Endothelial cell (in vitro differentiated cells): Measurements from ENCODE around the gene TAF1A. TPM values are rescaled to one million over a fixed set of nuclear protein-coding genes. Genes with fewer than 3 reads are reported as not detected.

Source experiments
- DNase-seq: peaks from one replicate; pipeline ENCODE4 v3.0.0; 2021; ENCODE audit warnings: low spot score
- H3K27ac Mint-ChIP-seq: one replicate; pipeline ENCODE4 v1.8.0; 2021; ENCODE audit warnings: mixed read lengths, inconsistent platforms; ENCODE audit not compliant: unreplicated experiment
- H3K27me3 Mint-ChIP-seq: one replicate; pipeline ENCODE4 v1.8.0; 2021; ENCODE audit warnings: mild to moderate bottlenecking, moderate library complexity, mixed read lengths, inconsistent platforms; ENCODE audit not compliant: unreplicated experiment
- H3K36me3 Mint-ChIP-seq: one replicate; pipeline ENCODE4 v1.8.0; 2021; ENCODE audit warnings: mild to moderate bottlenecking, low read depth, mixed read lengths, inconsistent platforms; ENCODE audit not compliant: unreplicated experiment
- H3K4me1 Mint-ChIP-seq: one replicate; pipeline ENCODE4 v1.8.0; 2021; ENCODE audit warnings: mild to moderate bottlenecking, mixed read lengths, inconsistent platforms; ENCODE audit not compliant: unreplicated experiment
- H3K4me3 Mint-ChIP-seq: one replicate; pipeline ENCODE4 v1.8.0; 2021; ENCODE audit warnings: mild to moderate bottlenecking, mixed read lengths, inconsistent platforms; ENCODE audit not compliant: unreplicated experiment
- H3K9me3 Mint-ChIP-seq: one replicate; pipeline ENCODE4 v1.8.0; 2021; ENCODE audit warnings: mixed read lengths, inconsistent platforms; ENCODE audit not compliant: unreplicated experiment
- CTCF ChIP-seq: fragments of 200-600 bp; sonication (generic); IDR thresholded peaks from one replicate; pipeline ENCODE4 v1.5.0; 2021; ENCODE audit warnings: antibody characterized with exemption; ENCODE audit not compliant: unreplicated experiment
- total RNA-seq: library from RNA; stranded (reverse); fragmentation: NEBNext Ultra II Directional; extraction: Animal tissue kit (Norgen Biotek cat#: 25700); gene quantifications from one replicate; pipeline ENCODE4 v1.2.1, GENCODE V29; 2021; ENCODE audit not compliant: unreplicated experiment

Gene TAF1A
- total RNA-seq, 1 donor from 2014 or later: 6.6 TPM

GRCh38 chr1:222529916-222530315, 59.8 kb downstream of the TAF1A start:
- H3K27me3 Mint-ChIP-seq: peaks cover 3% of the 10 kb centered on the region
- H3K4me1 Mint-ChIP-seq: no peaks in the 10 kb centered on the region
- DNase-seq: no peak
- TF ChIP-seq CTCF: no peak
- peaks cover 3% of the 10 kb centered on the region for H3K36me3 Mint-ChIP-seq
- no peak overlapping the region for H3K27ac Mint-ChIP-seq
- H3K9me3 Mint-ChIP-seq: no peaks in the 10 kb centered on the region
- H3K4me3 Mint-ChIP-seq: no peak overlapping the region

DNA sequence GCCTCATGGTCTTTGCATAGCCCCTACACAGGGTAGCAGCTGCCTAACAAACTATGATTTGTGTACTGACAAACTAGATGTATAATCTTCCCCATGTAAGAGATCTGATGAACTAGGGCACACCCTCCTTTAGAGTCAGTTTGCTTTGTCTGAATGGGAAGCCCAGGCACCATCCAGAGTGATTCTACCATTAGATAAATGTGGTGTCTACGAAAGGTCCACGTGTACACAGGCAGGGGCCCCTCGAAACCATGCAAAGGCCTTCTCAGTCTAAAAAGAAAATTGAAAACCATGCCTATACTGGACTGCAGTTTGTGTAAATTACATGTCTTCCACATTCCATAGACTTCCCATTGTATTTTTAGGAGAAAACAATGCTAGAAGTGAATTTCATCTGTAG, 60.6 kb downstream of the TAF1A start:
- Mint-ChIP-seq H3K4me3 (no peak overlapping the region), H3K36me3 (peaks cover 2% of the 10 kb centered on the region), H3K27me3 (peaks cover 3% of the 10 kb centered on the region), H3K4me1 (no peaks in the 10 kb centered on the region), H3K9me3 (no peaks in the 10 kb centered on the region), H3K27ac (no peak overlapping the region)
- DNase-seq: no peak
- TF ChIP-seq CTCF: no peak

GRCh38 chr1:222525951-222526350, 63.8 kb downstream of the TAF1A start:
- H3K4me1 Mint-ChIP-seq: peaks cover 3% of the 10 kb centered on the region
- no peak overlapping the region for H3K4me3 Mint-ChIP-seq
- H3K27me3 Mint-ChIP-seq: peaks cover 3% of the 10 kb centered on the region
- DNase-seq: no peak
- H3K27ac Mint-ChIP-seq: no peak overlapping the region
- no peaks in the 10 kb centered on the region for H3K36me3 Mint-ChIP-seq
- no peaks in the 10 kb centered on the region for H3K9me3 Mint-ChIP-seq
- no peak for TF ChIP-seq CTCF

DNA sequence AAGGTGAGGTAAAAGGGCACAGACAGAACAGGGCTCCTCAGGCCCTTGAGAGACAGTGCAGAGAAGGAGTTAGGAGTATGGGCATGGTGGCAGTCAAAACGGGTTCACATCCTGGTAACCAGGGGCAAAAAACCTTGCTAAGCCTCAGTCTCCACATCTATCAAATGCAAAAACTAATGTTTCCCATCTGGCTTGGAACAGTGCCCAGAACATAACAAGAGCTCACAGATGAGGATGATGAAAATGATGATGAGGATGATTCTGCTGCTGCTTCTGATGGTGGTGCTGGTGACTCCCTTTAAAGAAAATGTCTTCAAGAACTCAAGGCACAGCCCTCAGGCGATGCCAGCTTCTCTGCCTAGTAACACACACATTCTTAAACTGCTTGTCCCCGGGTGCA, 65.9 kb downstream of the TAF1A start:
- DNase-seq: no peak
- TF ChIP-seq CTCF: no peak
- H3K27me3 Mint-ChIP-seq: peaks cover 3% of the 10 kb centered on the region
- peaks cover 3% of the 10 kb centered on the region for H3K4me1 Mint-ChIP-seq
- H3K36me3 Mint-ChIP-seq: no peaks in the 10 kb centered on the region
- H3K4me3 Mint-ChIP-seq: no peak overlapping the region
- H3K9me3 Mint-ChIP-seq: no peaks in the 10 kb centered on the region
- H3K27ac Mint-ChIP-seq: no peak overlapping the region

GRCh38 chr1:222522105-222522915, 67.4 kb downstream of the TAF1A start:
- no peak for TF ChIP-seq CTCF
- H3K27ac Mint-ChIP-seq: no peak overlapping the region
- no peak for DNase-seq
- H3K36me3 Mint-ChIP-seq: no peaks in the 10 kb centered on the region
- no peaks in the 10 kb centered on the region for H3K9me3 Mint-ChIP-seq
- no peak overlapping the region for H3K4me3 Mint-ChIP-seq
- H3K27me3 Mint-ChIP-seq: peaks cover 3% of the 10 kb centered on the region
- H3K4me1 Mint-ChIP-seq: peaks cover 3% of the 10 kb centered on the region
